D721Med (cell line): ENCODE results near the gene MACROH2A1.

ENCODE experiments used
- DNase-seq: peaks from one replicate; pipeline ENCODE4 v3.0.0; 2011; ENCODE audit warnings: low spot score; ENCODE audit not compliant: insufficient read length
- FAIRE-seq: peaks from 2 replicates; lab custom pipeline; 2011; peaks lifted over from hg19 to GRCh38; lab: Jason Lieb, UNC
- TF ChIP-seq, protein P1 (sequence below): IDR thresholded peaks from 2 replicates; pipeline ENCODE4 v1.5.1; 2012; ENCODE audit warnings: mild to moderate bottlenecking, control low read depth; ENCODE audit not compliant: insufficient read depth; ENCODE audit errors: missing control alignments

The MACROH2A1 gene

DNA sequence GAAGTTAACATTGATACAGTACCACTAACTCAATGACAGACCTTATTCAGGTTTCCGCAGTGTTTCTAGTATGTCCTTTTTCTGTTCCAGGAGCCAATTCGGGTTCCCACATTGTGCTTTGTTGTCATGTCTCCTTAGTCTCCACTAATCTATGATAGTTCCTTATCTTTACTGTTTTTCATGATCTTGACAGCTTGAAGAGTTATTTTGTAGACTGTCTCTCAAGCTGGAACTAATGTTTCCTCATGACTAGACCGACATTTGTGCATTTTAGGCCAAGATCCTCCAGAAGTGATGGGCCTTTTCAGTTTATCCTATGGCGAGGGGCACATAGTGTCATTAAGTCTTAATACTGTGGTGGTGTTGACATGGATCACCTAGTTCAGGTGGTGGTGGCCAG, 104.2 kb downstream of the MACROH2A1 start:
- DNase-seq (no peak), FAIRE-seq (no peak)
- TF ChIP-seq, protein P1, sequence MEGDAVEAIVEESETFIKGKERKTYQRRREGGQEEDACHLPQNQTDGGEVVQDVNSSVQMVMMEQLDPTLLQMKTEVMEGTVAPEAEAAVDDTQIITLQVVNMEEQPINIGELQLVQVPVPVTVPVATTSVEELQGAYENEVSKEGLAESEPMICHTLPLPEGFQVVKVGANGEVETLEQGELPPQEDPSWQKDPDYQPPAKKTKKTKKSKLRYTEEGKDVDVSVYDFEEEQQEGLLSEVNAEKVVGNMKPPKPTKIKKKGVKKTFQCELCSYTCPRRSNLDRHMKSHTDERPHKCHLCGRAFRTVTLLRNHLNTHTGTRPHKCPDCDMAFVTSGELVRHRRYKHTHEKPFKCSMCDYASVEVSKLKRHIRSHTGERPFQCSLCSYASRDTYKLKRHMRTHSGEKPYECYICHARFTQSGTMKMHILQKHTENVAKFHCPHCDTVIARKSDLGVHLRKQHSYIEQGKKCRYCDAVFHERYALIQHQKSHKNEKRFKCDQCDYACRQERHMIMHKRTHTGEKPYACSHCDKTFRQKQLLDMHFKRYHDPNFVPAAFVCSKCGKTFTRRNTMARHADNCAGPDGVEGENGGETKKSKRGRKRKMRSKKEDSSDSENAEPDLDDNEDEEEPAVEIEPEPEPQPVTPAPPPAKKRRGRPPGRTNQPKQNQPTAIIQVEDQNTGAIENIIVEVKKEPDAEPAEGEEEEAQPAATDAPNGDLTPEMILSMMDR, result no peak

DNA sequence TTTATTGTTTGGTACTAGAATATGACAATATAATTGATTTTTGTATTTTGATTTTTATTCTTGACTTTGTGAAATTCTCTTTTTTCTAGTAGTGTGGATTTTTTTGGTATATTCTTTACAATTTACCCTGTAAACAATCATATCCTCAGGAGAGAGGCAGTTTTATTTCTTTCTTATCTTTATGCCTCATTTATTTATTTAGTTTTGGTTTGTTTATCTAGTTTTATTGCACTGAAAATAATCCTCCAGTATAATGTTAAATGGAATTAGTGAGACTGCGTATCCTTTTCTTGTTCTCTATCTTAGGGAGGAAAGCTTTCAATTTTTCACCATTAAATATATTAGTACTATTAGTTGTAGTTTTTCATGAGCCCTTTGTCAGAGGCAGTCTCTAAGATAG, 109.4 kb downstream of the MACROH2A1 start:
- FAIRE-seq, result no peak
- TF ChIP-seq, protein P1, result no peak

DNA sequence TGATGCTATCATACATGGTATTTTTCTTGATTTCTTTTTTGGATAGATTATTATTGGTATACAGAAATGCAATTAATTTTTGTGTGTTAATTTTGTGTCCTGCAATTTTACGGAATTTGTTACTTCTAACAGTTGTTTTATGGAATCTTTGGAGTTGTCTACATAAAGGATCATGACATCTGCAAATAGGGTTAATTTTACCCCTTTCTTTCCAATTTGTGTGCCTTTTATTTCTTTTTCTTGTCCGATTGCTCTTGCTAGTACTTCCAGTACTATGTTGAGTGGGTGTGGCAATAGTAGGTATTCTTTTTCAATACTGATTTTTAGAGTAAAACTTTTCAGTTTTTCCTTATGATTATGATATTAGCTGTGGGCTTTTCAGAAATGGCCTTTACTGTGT, 111.5 kb downstream of the MACROH2A1 start:
- FAIRE-seq, result no peak
- TF ChIP-seq, protein P1, result no peak
- no peak for DNase-seq

More for the DNA sequence above, 109.4 kb downstream of the MACROH2A1 start:
- no peak for DNase-seq
